ENCODE data around the gene GRAP. TPM values are rescaled to one million over a fixed set of nuclear protein-coding genes. Genes with fewer than 3 reads are reported as not detected.

The GRAP gene
- total and polyA plus RNA-seq, 4 donors, result 0.87 to 6.3 (median 3.2) TPM

- intact Hi-C loops (cut with DNase I), result no loop called here
- H3K27ac ChIP-seq (ENCODE audit: low read depth in 1 of 2, low read length in 2 of 2), result no peak overlapping the region
- peaks cover 0 to 16% of the 10 kb centered on the region in 2 donors for H3K36me3 ChIP-seq (ENCODE audit: control insufficient read depth in 1 of 2, insufficient read depth in 2 of 2, low read length in 1 of 2)
- no peaks in the 10 kb centered on the region for H3K4me1 ChIP-seq (ENCODE audit: control insufficient read depth in 1 of 2, insufficient read depth in 2 of 2, low read length in 2 of 2)
- DNase-seq (no peak), ATAC-seq (ENCODE audit: low FRiP score) (no peak)
- H3K27me3 ChIP-seq (ENCODE audit: control insufficient read depth in 1 of 2, insufficient read depth in 2 of 2, low read length in 1 of 2), result no peaks in the 10 kb centered on the region
- H3K9me3 ChIP-seq (ENCODE audit: control insufficient read depth, low read length), result no peaks in the 10 kb centered on the region
- WGBS, 2 donors, result 91 to 93% methylated on average over 19 of the region's 19 CpGs
- H3K4me3 ChIP-seq (ENCODE audit: low read length in 2 of 2), result no peak overlapping the region
Observed at GRCh38 chr17:18977646-18978045, 69.1 kb downstream of the GRAP start.

GRCh38 chr17:18977021-18977420 lies 69.7 kb downstream of the GRAP start:
- WGBS, 2 donors, result 88 to 92% methylated on average over 4 of the region's 4 CpGs
- no peak for ATAC-seq (ENCODE audit: low FRiP score)
- H3K36me3 ChIP-seq (ENCODE audit: control insufficient read depth in 1 of 2, insufficient read depth in 2 of 2, low read length in 1 of 2), result peaks cover 0 to 16% of the 10 kb centered on the region in 2 donors
- no peaks in the 10 kb centered on the region for H3K4me1 ChIP-seq (ENCODE audit: control insufficient read depth in 1 of 2, insufficient read depth in 2 of 2, low read length in 2 of 2)
- no peak overlapping the region for H3K27ac ChIP-seq (ENCODE audit: low read depth in 1 of 2, low read length in 2 of 2)
- no peak overlapping the region for H3K4me3 ChIP-seq (ENCODE audit: low read length in 2 of 2)
- no peaks in the 10 kb centered on the region for H3K27me3 ChIP-seq (ENCODE audit: control insufficient read depth in 1 of 2, insufficient read depth in 2 of 2, low read length in 1 of 2)
- DNase-seq, result no peak
- H3K9me3 ChIP-seq (ENCODE audit: control insufficient read depth, low read length), result no peaks in the 10 kb centered on the region
- intact Hi-C loops (cut with DNase I), result no loop called here

GRCh38 chr17:18976201-18976600 lies 70.6 kb downstream of the GRAP start:
- no peaks in the 10 kb centered on the region for H3K27me3 ChIP-seq (ENCODE audit: control insufficient read depth in 1 of 2, insufficient read depth in 2 of 2, low read length in 1 of 2)
- intact Hi-C loops (cut with DNase I), result no loop called here
- H3K9me3 ChIP-seq (ENCODE audit: control insufficient read depth, low read length), result no peaks in the 10 kb centered on the region
- DNase-seq (no peak), ATAC-seq (ENCODE audit: low FRiP score) (no peak)
- H3K4me1 ChIP-seq (ENCODE audit: control insufficient read depth in 1 of 2, insufficient read depth in 2 of 2, low read length in 2 of 2), result no peaks in the 10 kb centered on the region
- H3K27ac ChIP-seq (ENCODE audit: low read depth in 1 of 2, low read length in 2 of 2), result no peak overlapping the region
- peaks cover 0 to 16% of the 10 kb centered on the region in 2 donors for H3K36me3 ChIP-seq (ENCODE audit: control insufficient read depth in 1 of 2, insufficient read depth in 2 of 2, low read length in 1 of 2)
- 85 to 86% methylated on average over 4 of the region's 4 CpGs for WGBS, 2 donors
- H3K4me3 ChIP-seq (ENCODE audit: low read length in 2 of 2), result no peak overlapping the region

- 94 to 96% methylated on average over 13 of the region's 13 CpGs for WGBS, 2 donors
- H3K36me3 ChIP-seq (ENCODE audit: control insufficient read depth in 1 of 2, insufficient read depth in 2 of 2, low read length in 1 of 2), result peaks cover 0 to 18% of the 10 kb centered on the region in 2 donors
- no peaks in the 10 kb centered on the region for H3K4me1 ChIP-seq (ENCODE audit: control insufficient read depth in 1 of 2, insufficient read depth in 2 of 2, low read length in 2 of 2)
- ATAC-seq (ENCODE audit: low FRiP score) (no peak), DNase-seq (no peak)
- intact Hi-C loops (cut with DNase I), result no loop called here
- H3K9me3 ChIP-seq (ENCODE audit: control insufficient read depth, low read length), result no peaks in the 10 kb centered on the region
- H3K27me3 ChIP-seq (ENCODE audit: control insufficient read depth in 1 of 2, insufficient read depth in 2 of 2, low read length in 1 of 2), result no peaks in the 10 kb centered on the region
- H3K27ac ChIP-seq (ENCODE audit: low read depth in 1 of 2, low read length in 2 of 2), result no peak overlapping the region
- no peak overlapping the region for H3K4me3 ChIP-seq (ENCODE audit: low read length in 2 of 2)
Observed at GRCh38 chr17:18975597-18975996, 71.2 kb downstream of the GRAP start.

GRCh38 chr17:18974407-18975149 lies 72.2 kb downstream of the GRAP start:
- no peak overlapping the region for H3K27ac ChIP-seq (ENCODE audit: low read depth in 1 of 2, low read length in 2 of 2)
- H3K4me3 ChIP-seq (ENCODE audit: low read length in 2 of 2), result no peak overlapping the region
- H3K4me1 ChIP-seq (ENCODE audit: control insufficient read depth in 1 of 2, insufficient read depth in 2 of 2, low read length in 2 of 2), result no peaks in the 10 kb centered on the region
- H3K36me3 ChIP-seq (ENCODE audit: control insufficient read depth in 1 of 2, insufficient read depth in 2 of 2, low read length in 1 of 2), result peaks cover 0 to 18% of the 10 kb centered on the region in 2 donors
- WGBS, 2 donors, result 90 to 91% methylated on average over 10 of the region's 10 CpGs
- intact Hi-C loops (cut with DNase I), result no loop called here
- no peak for DNase-seq
- no peaks in the 10 kb centered on the region for H3K9me3 ChIP-seq (ENCODE audit: control insufficient read depth, low read length)
- H3K27me3 ChIP-seq (ENCODE audit: control insufficient read depth in 1 of 2, insufficient read depth in 2 of 2, low read length in 1 of 2), result no peaks in the 10 kb centered on the region
- no peak for ATAC-seq (ENCODE audit: low FRiP score)

- no peaks in the 10 kb centered on the region for H3K9me3 ChIP-seq (ENCODE audit: control insufficient read depth, low read length)
- no peak overlapping the region for H3K4me3 ChIP-seq (ENCODE audit: low read length in 2 of 2)
- ATAC-seq (ENCODE audit: low FRiP score) (no peak), DNase-seq (no peak)
- peaks cover 0 to 6% of the 10 kb centered on the region in 2 donors for H3K36me3 ChIP-seq (ENCODE audit: control insufficient read depth in 1 of 2, insufficient read depth in 2 of 2, low read length in 1 of 2)
- H3K27ac ChIP-seq (ENCODE audit: low read depth in 1 of 2, low read length in 2 of 2), result no peak overlapping the region
- 96 to 98% methylated on average over 7 of the region's 7 CpGs for WGBS, 2 donors
- intact Hi-C loops (cut with DNase I), result no loop called here
- H3K27me3 ChIP-seq (ENCODE audit: control insufficient read depth in 1 of 2, insufficient read depth in 2 of 2, low read length in 1 of 2), result no peaks in the 10 kb centered on the region
- H3K4me1 ChIP-seq (ENCODE audit: control insufficient read depth in 1 of 2, insufficient read depth in 2 of 2, low read length in 2 of 2), result no peaks in the 10 kb centered on the region
Observed at GRCh38 chr17:18971801-18972200, 75.0 kb downstream of the GRAP start.

Other genes with a start within 250 kb of the GRAP start
- gene PRPSAP2, start 188.8 kb downstream of the GRAP start, total RNA-seq, result 10 to 100 TPM; 20.6 to 31.8 TPM
- gene PRPSAP2, start 188.8 kb downstream of the GRAP start, polyA plus RNA-seq, result 10 to 100 TPM; 17.6 to 18.7 TPM
- not detected for gene SLC5A10, start 94.8 kb downstream of the GRAP start, total RNA-seq
- under 1 TPM in 1 of 2 donors, not detected in 1; 0.23 TPM for gene SLC5A10, start 94.8 kb downstream of the GRAP start, polyA plus RNA-seq
- 10 to 100 TPM in 1 of 2 donors, 1 to 10 TPM in 1; 7.1 to 12.9 TPM for gene FAM83G, start 42.2 kb downstream of the GRAP start, total RNA-seq
- 1 to 10 TPM; 2.5 to 3.4 TPM for gene FAM83G, start 42.2 kb downstream of the GRAP start, polyA plus RNA-seq
- 1 to 10 TPM; 6.3 to 6.6 TPM for gene GRAPL, start 80.6 kb upstream of the GRAP start, total RNA-seq
- not detected for gene GRAPL, start 80.6 kb upstream of the GRAP start, polyA plus RNA-seq
- 10 to 100 TPM; 56.1 to 67.7 TPM for gene EPN2, start 190.4 kb upstream of the GRAP start, total RNA-seq
- gene EPN2, start 190.4 kb upstream of the GRAP start, polyA plus RNA-seq, result 10 to 100 TPM in 1 of 2 donors, 1 to 10 TPM in 1; 8.6 to 24.1 TPM

Measured in aorta (tissue), 5 donors.